ENCODE results near the gene ENAM. TPM values are rescaled to one million over a fixed set of nuclear protein-coding genes. Genes with fewer than 3 reads are reported as not detected.

Gene ENAM
- total RNA-seq, 6 experiments from 2014 or later = 0.07 to 0.86 (median 0.62) TPM

Other genes starting within 250 kb of the ENAM start
- not detected for gene SMR3B, start 245.6 kb upstream of the ENAM start, total RNA-seq
- 1 to 10 TPM in 1 of 6 experiments, under 1 TPM in 2, not detected in 3; 0.48 to 1.3 (median 0.53) TPM for gene OPRPN, start 230.8 kb upstream of the ENAM start, total RNA-seq
- gene MUC7, start 156.5 kb upstream of the ENAM start, total RNA-seq = not detected
- gene AMTN, start 110.2 kb upstream of the ENAM start, total RNA-seq = not detected
- not detected for gene AMBN, start 36.5 kb upstream of the ENAM start, total RNA-seq
- 10 to 100 TPM in 3 of 6 experiments, 1 to 10 TPM in 3; 3.9 to 39.7 (median 9.3) TPM for gene JCHAIN, start 37.8 kb downstream of the ENAM start, total RNA-seq
- gene UTP3, start 59.8 kb downstream of the ENAM start, total RNA-seq = 10 to 100 TPM; 10.2 to 22.3 (median 14.0) TPM
- gene RUFY3, start 93.2 kb downstream of the ENAM start, total RNA-seq = 10 to 100 TPM; 24.1 to 58.3 (median 30.3) TPM
- 10 to 100 TPM; 26.8 to 42.2 (median 34.2) TPM for gene GRSF1, start 211.1 kb downstream of the ENAM start, total RNA-seq

Data from right lobe of liver (tissue), 5 donors.